DND-41 (cell line): ENCODE data around the gene RNF2.

Source experiments
- CTCF ChIP-seq: IDR thresholded peaks from 2 replicates; pipeline ENCODE4 v1.5.1; 2012; ENCODE audit warnings: borderline replicate concordance, low read length, moderate library complexity, mild to moderate bottlenecking; ENCODE audit not compliant: poor library complexity, severe bottlenecking; ENCODE audit errors: extremely low read depth
- EZH2 ChIP-seq: IDR thresholded peaks from 3 replicates; pipeline ENCODE4 v1.6.1; 2012; ENCODE audit warnings: borderline replicate concordance, low read depth, mild to moderate bottlenecking, moderate library complexity, low read length, inconsistent platforms; ENCODE audit not compliant: severe bottlenecking

- TF ChIP-seq EZH2 (no peak), CTCF (no peak)
Measured at GRCh38 chr1:185087746-185088145, 42.4 kb downstream of the RNF2 start.
